Measurements from ENCODE around the gene RORB.
"Not testable (repeated sequence)": the region's sequence is repeated elsewhere in the genome, so short reads cannot be mapped to it uniquely, and the experiment has no call there.

Gene RORB

GRCh38 chr9:74513221-74513620 is 16.1 kb downstream of the RORB start:
- DNase-seq (ENCODE audit: low spot score): no peak

GRCh38 chr9:74517188-74517587 is 20.1 kb downstream of the RORB start:
- no peak for DNase-seq (ENCODE audit: low spot score)

- DNase-seq (ENCODE audit: low spot score): no peak
These were observed 22.3 kb downstream of the RORB start for GRCh38 chr9:74519419-74519818.

GRCh38 chr9:74521009-74521408 is 23.9 kb downstream of the RORB start:
- no peak for DNase-seq (ENCODE audit: low spot score)

GRCh38 chr9:74524289-74524688 is 27.2 kb downstream of the RORB start:
- DNase-seq (ENCODE audit: low spot score): no peak

- no peak for DNase-seq (ENCODE audit: low spot score)
These were observed 29.1 kb downstream of the RORB start for GRCh38 chr9:74526215-74526614.

GRCh38 chr9:74527718-74528117 is 30.6 kb downstream of the RORB start:
- no peak for DNase-seq (ENCODE audit: low spot score)

GRCh38 chr9:74528207-74528606 is 31.1 kb downstream of the RORB start:
- DNase-seq (ENCODE audit: low spot score): no peak

GRCh38 chr9:74530458-74530857 is 33.3 kb downstream of the RORB start:
- not testable (repeated sequence) for DNase-seq (ENCODE audit: low spot score)

- no peak for DNase-seq (ENCODE audit: low spot score)
These were observed 36.1 kb downstream of the RORB start for GRCh38 chr9:74533253-74533652.

GRCh38 chr9:74534841-74535240 is 37.7 kb downstream of the RORB start:
- no peak for DNase-seq (ENCODE audit: low spot score)

GRCh38 chr9:74543145-74543544 is 46.0 kb downstream of the RORB start:
- DNase-seq (ENCODE audit: low spot score): no peak

GRCh38 chr9:74551266-74551665 is 54.1 kb downstream of the RORB start:
- DNase-seq (ENCODE audit: low spot score): no peak

GRCh38 chr9:74554751-74555419 is 57.8 kb downstream of the RORB start:
- no peak for DNase-seq (ENCODE audit: low spot score)

GRCh38 chr9:74555565-74555964 is 58.4 kb downstream of the RORB start:
- DNase-seq (ENCODE audit: low spot score): no peak

- DNase-seq (ENCODE audit: low spot score): no peak
These were observed 59.5 kb downstream of the RORB start for GRCh38 chr9:74556685-74557084.

- no peak for DNase-seq (ENCODE audit: low spot score)
These were observed 60.4 kb downstream of the RORB start for GRCh38 chr9:74557571-74557970.

GRCh38 chr9:74562611-74563010 is 65.5 kb downstream of the RORB start:
- no peak for DNase-seq (ENCODE audit: low spot score)

- no peak for DNase-seq (ENCODE audit: low spot score)
These were observed 73.9 kb downstream of the RORB start for GRCh38 chr9:74570879-74571512.

GRCh38 chr9:74573640-74574191 is 76.6 kb downstream of the RORB start:
- DNase-seq (ENCODE audit: low spot score): no peak

GRCh38 chr9:74576176-74576575 is 79.0 kb downstream of the RORB start:
- DNase-seq (ENCODE audit: low spot score): no peak

- no peak for DNase-seq (ENCODE audit: low spot score)
These were observed 80.8 kb downstream of the RORB start for GRCh38 chr9:74577956-74578355.

- no peak for DNase-seq (ENCODE audit: low spot score)
These were observed 92.4 kb downstream of the RORB start for GRCh38 chr9:74589576-74589975.

- DNase-seq (ENCODE audit: low spot score): no peak
These were observed 98.2 kb downstream of the RORB start for GRCh38 chr9:74595286-74595685.
